OCI-LY3 (cell line): ENCODE data around the gene NEK8.

Experiments used
- EZH2phosphoT487 ChIP-seq: fragments of 200-600 bp; shearing (Covaris generic); IDR thresholded peaks from 2 replicates; pipeline ENCODE4 v1.6.1; 2018; ENCODE audit warnings: antibody characterized with exemption, mixed run types, low read depth
- TF ChIP-seq, protein P1 (sequence below): fragments of 200-600, 300-600 bp; sonication (generic); IDR thresholded peaks from 2 replicates; pipeline ENCODE4 v1.5.1; 2014; ENCODE audit warnings: antibody characterized with exemption, low read length, low read depth

DNA sequence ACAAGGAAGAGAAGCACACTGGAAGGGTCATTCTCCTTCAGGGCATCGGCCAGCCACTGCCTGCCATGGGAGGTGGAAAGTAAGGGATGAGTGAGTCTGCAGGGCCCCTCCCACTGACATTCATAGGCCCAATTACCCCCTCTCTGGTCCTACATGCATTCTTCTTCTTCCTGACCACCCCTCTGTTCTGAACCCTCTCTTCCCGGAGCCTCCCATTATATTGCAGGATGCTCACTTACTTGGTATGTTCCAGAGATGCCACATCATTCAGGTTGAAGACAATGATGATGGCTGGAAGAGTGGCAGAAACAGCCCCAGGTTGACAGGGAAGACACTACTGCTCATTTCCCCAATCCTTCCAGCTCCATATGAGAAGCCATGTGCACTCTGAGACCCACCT lies 13.4 kb upstream of the NEK8 start:
- TF ChIP-seq, protein P1, sequence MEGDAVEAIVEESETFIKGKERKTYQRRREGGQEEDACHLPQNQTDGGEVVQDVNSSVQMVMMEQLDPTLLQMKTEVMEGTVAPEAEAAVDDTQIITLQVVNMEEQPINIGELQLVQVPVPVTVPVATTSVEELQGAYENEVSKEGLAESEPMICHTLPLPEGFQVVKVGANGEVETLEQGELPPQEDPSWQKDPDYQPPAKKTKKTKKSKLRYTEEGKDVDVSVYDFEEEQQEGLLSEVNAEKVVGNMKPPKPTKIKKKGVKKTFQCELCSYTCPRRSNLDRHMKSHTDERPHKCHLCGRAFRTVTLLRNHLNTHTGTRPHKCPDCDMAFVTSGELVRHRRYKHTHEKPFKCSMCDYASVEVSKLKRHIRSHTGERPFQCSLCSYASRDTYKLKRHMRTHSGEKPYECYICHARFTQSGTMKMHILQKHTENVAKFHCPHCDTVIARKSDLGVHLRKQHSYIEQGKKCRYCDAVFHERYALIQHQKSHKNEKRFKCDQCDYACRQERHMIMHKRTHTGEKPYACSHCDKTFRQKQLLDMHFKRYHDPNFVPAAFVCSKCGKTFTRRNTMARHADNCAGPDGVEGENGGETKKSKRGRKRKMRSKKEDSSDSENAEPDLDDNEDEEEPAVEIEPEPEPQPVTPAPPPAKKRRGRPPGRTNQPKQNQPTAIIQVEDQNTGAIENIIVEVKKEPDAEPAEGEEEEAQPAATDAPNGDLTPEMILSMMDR = no peak
- TF ChIP-seq EZH2phosphoT487 = no peak
